AG04449 (cell line): ENCODE measurements around the gene FRMD5.

Experiments used
- CTCF ChIA-PET: fragments of 350-600 bp; formaldehyde crosslinking; extraction: SDS; loops from one replicate; lab custom pipeline; 2021; ENCODE audit warnings: antibody characterized with exemption; lab: Yijun Ruan, JAX
- POLR2A ChIA-PET: fragments of 400-600, 350-600 bp; formaldehyde crosslinking; extraction: SDS; loops from one replicate; lab custom pipeline; 2020; ENCODE audit warnings: antibody characterized with exemption, inconsistent platforms; lab: Yijun Ruan, JAX
- DNase-seq: peaks from one replicate; pipeline ENCODE4 v3.0.0-alpha.2; 2010; ENCODE audit warnings: low read depth, low spot score
- H3K4me3 ChIP-seq: 2 replicates; pipeline ENCODE4 v1.5.1; 2011; ENCODE audit warnings: low read depth, mild to moderate bottlenecking, control low read depth, low read length
- TF ChIP-seq, protein P1 (sequence below): IDR thresholded peaks from one replicate; pipeline ENCODE4 v1.5.1; 2011; ENCODE audit warnings: mild to moderate bottlenecking, moderate library complexity, low read length, control low read depth, inconsistent platforms; ENCODE audit not compliant: insufficient read depth; ENCODE audit errors: missing control alignments

Gene FRMD5

DNA sequence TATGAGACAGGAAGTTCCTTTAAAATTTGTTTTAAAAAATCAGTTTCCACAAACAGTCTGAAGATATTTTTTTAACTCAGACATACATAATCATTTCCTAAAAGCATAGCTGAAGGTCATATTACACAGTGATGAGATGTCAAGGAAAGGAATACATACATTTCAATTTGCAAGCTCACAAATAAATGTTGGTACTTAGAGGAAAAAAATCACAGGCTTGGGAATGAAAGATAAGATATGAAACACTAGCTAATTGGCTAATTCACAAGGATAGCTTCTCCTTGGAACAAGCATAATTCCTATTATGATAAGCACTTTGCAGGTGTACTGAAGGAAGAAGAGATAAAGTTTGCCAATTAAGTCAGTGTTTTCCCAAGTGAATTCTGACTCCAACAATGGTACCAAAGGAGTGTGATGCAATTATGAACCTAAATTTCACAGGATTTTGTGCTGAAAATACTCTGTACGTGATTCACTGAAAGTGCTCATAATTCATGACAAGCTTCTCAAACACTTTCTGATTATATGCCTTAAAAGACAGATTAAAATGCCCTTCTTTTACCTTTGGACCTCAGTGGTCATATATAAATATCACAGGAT is 112.4 kb downstream of the FRMD5 start:
- CTCF ChIA-PET = interaction anchor here (1.8 to 3.6 kb wide), 2 partner anchors 17 to 20 kb away, joined by 5 to 22 read pairs; no protein-coding TSS in a partner anchor
- H3K4me3 ChIP-seq = no peak overlapping the region
- DNase-seq = no peak
- POLR2A ChIA-PET = no interaction called here
- TF ChIP-seq, protein P1, sequence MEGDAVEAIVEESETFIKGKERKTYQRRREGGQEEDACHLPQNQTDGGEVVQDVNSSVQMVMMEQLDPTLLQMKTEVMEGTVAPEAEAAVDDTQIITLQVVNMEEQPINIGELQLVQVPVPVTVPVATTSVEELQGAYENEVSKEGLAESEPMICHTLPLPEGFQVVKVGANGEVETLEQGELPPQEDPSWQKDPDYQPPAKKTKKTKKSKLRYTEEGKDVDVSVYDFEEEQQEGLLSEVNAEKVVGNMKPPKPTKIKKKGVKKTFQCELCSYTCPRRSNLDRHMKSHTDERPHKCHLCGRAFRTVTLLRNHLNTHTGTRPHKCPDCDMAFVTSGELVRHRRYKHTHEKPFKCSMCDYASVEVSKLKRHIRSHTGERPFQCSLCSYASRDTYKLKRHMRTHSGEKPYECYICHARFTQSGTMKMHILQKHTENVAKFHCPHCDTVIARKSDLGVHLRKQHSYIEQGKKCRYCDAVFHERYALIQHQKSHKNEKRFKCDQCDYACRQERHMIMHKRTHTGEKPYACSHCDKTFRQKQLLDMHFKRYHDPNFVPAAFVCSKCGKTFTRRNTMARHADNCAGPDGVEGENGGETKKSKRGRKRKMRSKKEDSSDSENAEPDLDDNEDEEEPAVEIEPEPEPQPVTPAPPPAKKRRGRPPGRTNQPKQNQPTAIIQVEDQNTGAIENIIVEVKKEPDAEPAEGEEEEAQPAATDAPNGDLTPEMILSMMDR = no peak

DNA sequence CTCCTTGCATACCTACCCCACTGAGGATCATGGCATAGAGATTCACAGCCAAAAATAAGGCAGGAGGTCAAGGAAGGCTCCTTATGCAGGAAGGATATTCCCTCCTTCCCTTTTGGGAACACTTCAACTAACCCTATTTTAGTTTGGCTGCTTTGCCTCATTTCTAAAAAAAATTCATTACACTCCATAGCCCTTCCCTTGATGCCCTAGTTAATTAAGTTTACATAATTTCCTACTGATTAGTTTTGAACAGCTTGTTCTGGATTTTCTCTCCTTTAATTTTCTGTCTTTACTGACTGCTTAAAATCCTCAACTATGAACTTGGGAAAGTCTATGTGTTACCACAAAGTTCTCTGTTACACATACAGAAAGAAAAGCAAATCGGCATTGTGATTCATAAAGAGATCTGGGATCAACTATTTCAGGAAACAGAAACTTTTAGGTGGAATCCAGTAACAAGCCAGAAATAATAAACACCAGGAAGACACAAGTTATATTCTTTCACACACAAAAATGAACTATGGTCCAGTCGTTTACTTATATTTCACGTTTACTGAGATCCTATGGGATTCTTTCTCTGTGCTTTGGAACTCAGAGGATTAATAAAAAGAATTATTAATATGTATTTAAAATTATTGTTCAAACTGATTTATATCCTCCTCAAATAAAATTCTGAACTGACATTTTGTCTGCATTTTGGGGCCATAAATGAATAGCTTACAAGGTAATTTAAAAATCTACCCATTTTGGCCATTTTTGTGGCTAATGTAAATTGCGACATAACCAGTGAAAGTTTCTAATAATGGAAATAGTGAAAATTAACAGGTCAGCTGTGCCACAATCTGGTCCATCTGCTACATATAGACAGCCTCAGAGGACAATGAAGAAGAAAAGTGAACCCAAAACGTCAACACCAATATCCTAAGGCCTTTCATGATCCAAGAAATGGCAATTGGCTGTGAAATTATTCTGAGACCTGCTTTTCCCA is 113.8 kb downstream of the FRMD5 start:
- CTCF ChIA-PET = interaction anchor here (1.1 to 3.6 kb wide), 3 partner anchors 16 to 177 kb away, joined by 4 to 22 read pairs (median 6); no protein-coding TSS in a partner anchor
- POLR2A ChIA-PET = no interaction called here
- peak; percentile 49 for DNase-seq
- TF ChIP-seq, protein P1 = no peak
- H3K4me3 ChIP-seq = no peak overlapping the region

DNA sequence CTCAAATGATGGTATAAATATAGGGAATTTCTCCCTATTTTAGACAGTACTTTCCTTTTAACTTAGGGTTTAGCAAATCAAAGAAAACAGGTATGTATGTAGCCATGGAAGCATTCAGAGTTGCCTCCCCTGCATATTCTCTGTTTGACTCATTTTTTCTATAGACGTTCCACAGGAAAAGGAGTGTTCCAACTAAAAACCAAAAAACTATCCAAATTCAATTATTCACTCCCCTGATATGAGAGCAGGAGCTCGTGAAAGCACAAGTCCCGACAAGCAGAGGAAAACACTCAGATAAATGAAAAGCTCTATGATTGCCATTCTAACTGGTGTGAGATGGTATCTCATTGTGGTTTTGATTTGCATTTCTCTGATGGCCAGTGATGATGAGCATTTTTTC is 119.5 kb downstream of the FRMD5 start:
- DNase-seq = no peak
- TF ChIP-seq, protein P1 = no peak
- no peak overlapping the region for H3K4me3 ChIP-seq
- CTCF ChIA-PET = interaction anchor here (2.3 kb wide), 1 partner anchor 10 kb away, joined by 24 read pairs; no protein-coding TSS in a partner anchor
- POLR2A ChIA-PET = interaction anchor here (0.6 kb wide), 1 partner anchor 26 kb away, joined by 3 read pairs; no protein-coding TSS in a partner anchor

DNA sequence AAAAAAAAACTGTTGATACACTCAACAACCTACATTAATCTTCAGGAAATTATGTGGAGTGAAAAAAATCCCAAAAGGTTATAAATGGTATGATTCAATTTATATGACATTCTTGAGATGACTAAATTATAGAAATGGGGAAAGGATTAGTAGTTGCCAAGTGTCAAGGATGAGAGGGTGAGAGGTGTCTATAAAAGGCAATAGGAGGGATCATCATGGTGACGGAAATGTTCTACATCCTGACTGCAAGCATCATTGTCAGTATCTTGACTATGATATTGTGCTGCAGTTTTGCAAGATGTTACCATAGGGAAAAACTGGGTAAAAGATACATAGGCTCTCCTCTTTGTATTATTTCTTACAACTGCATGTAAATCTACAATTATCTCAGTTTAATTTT is 125.6 kb downstream of the FRMD5 start:
- ChIA-PET POLR2A (no interaction called here), CTCF (interaction anchor here (1.0 to 1.5 kb wide), 4 partner anchors 151 to 197 kb away, joined by 3 to 6 read pairs (median 3); no protein-coding TSS in a partner anchor)
- DNase-seq = no peak
- TF ChIP-seq, protein P1 = no peak
- no peak overlapping the region for H3K4me3 ChIP-seq

DNA sequence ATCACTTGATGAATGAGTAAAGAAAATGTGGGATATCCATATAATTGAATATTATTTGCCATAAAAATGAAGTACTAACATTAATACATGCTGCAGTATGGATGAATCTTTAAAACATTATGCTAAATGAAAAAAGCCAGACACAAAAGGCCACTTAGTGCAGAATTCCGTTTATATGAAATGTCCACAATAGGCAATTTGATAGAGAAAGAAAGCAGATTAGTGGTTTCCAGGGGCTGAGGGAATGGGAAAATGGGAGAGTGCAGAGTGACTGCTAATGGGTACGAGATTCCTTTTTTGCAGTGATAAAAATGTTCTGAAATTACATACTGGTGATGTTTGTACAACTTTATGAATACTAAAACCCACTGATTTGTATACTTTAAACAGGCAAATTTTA is 126.7 kb downstream of the FRMD5 start:
- ChIA-PET POLR2A (no interaction called here), CTCF (no interaction called here)
- DNase-seq = no peak
- no peak overlapping the region for H3K4me3 ChIP-seq
- TF ChIP-seq, protein P1 = no peak

DNA sequence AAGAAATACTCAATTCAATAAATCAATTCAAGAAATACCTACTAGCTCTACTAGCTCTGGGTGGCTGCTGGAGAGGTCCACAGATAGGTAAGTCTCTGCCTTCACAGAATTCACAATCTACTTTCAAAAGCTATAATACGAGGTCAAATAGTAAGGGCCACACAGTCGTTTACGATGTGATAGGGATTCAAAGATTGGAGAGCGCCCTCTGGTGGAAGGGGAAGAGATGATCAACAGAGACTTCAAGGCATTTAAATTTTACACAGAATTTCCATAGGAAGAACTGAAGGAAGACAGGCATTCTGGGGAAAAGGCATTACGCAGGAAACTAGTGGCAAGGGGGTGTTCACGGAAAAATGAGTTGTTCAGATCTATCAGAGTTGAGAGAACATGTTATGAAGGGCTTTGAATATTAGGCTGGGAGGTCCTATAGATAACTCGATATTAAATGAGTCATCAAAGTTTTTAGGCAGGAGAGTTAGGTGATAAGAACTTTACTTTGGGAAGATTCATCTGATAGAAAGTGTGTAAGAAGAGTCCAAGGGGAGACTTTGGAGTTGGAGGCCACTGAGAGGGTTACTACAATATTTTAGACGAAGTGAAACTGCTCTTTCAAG is 128.8 kb downstream of the FRMD5 start:
- ChIA-PET POLR2A (no interaction called here), CTCF (interaction anchor here (0.6 to 8.3 kb wide), 71 partner anchors 9 to 206 kb away, joined by 3 to 142 read pairs (median 4); no protein-coding TSS in a partner anchor)
- no peak for DNase-seq
- H3K4me3 ChIP-seq = no peak overlapping the region
- TF ChIP-seq, protein P1 = peak; percentile 63
